WERI-Rb-1 (cell line): ENCODE results near the gene CCL25.

Experiments used
- DNase-seq: peaks from one replicate; pipeline ENCODE4 v3.0.0-alpha.2; 2020
- H3K27ac ChIP-seq: fragments of 250-450 bp; sonication (Bioruptor Pico); 2 replicates; pipeline ENCODE4 v1.5.1; 2020; ENCODE audit warnings: mild to moderate bottlenecking, moderate library complexity
- H3K27me3 ChIP-seq: fragments of 250-450 bp; sonication (Bioruptor Pico); 2 replicates; pipeline ENCODE4 v1.5.1; 2021; ENCODE audit warnings: mild to moderate bottlenecking, low read depth, moderate library complexity; ENCODE audit not compliant: insufficient read depth, severe bottlenecking
- H3K36me3 ChIP-seq: fragments of 250-450 bp; sonication (Bioruptor Pico); 2 replicates; pipeline ENCODE4 v1.5.1; 2020; ENCODE audit warnings: mild to moderate bottlenecking, moderate library complexity
- H3K4me3 ChIP-seq: 2 replicates; pipeline ENCODE4 v1.5.1; 2011; ENCODE audit warnings: low read depth, mild to moderate bottlenecking, control low read depth, low read length
- H3K9me3 ChIP-seq: fragments of 250-450 bp; sonication (Bioruptor Pico); 2 replicates; pipeline ENCODE4 v1.5.1; 2021; ENCODE audit warnings: mild to moderate bottlenecking, moderate library complexity; ENCODE audit not compliant: severe bottlenecking
- TF ChIP-seq, protein P1 (sequence below): IDR thresholded peaks from 2 replicates; pipeline ENCODE4 v1.5.1; 2011; ENCODE audit warnings: low read depth, mild to moderate bottlenecking, control low read depth, inconsistent platforms, low read length

CCL25 gene

DNA sequence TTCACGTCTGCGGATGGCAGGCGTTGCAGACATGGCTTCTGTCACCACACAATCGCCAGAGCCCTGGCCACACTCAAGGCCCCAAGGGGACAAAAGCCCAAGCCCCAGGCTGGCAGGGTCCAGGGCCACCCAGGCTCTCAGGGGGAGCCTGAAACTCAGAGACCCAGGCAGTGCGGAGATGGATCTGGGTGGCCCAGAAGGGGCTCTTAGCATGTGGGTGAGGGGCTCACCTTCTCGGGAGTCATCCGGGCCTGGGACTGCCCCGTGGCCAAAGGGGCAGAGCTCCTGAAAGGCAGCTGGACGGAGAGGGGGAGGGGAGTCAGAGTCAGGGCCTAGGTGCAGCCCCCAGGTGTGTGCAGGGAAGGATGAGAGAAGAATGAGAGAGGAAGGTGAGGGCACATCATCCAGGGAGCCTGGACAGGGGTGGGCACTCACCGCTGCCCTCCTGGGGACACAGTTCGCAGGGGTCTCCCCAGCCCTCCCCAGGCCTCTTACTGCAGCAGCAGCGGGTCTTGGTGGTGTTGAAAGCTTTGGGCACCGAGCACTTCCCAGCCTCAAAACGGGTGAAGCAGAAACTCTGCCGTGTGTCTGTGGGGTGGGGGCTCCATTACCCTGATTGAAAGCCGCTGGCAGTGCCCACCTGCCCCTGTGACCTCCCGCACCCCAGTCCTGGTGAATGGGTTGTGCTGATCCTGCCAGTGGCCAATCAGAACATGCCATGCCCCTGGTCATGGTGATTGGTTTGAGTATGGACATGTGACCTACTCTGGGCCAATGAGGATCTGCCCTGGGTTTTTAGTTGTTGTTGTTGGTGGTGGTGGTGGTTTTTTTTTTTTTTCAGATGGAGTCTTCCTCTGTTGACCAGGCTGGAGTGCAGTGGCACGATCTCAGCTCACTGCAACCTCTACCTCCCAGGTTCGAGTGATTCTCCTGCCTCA is 37.4 kb downstream of the CCL25 start:
- no peaks in the 10 kb centered on the region for H3K27me3 ChIP-seq
- no peak overlapping the region for H3K4me3 ChIP-seq
- H3K36me3 ChIP-seq: peaks cover 27% of the 10 kb centered on the region
- TF ChIP-seq, protein P1, sequence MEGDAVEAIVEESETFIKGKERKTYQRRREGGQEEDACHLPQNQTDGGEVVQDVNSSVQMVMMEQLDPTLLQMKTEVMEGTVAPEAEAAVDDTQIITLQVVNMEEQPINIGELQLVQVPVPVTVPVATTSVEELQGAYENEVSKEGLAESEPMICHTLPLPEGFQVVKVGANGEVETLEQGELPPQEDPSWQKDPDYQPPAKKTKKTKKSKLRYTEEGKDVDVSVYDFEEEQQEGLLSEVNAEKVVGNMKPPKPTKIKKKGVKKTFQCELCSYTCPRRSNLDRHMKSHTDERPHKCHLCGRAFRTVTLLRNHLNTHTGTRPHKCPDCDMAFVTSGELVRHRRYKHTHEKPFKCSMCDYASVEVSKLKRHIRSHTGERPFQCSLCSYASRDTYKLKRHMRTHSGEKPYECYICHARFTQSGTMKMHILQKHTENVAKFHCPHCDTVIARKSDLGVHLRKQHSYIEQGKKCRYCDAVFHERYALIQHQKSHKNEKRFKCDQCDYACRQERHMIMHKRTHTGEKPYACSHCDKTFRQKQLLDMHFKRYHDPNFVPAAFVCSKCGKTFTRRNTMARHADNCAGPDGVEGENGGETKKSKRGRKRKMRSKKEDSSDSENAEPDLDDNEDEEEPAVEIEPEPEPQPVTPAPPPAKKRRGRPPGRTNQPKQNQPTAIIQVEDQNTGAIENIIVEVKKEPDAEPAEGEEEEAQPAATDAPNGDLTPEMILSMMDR: no peak
- peaks cover 2% of the 10 kb centered on the region for H3K9me3 ChIP-seq
- DNase-seq: no peak
- no peak overlapping the region for H3K27ac ChIP-seq

- TF ChIP-seq, protein P1: no peak
- Histone ChIP-seq H3K9me3 (peaks cover 12% of the 10 kb centered on the region), H3K27ac (no peak overlapping the region), H3K36me3 (peaks cover 37% of the 10 kb centered on the region), H3K4me3 (no peak overlapping the region), H3K27me3 (no peaks in the 10 kb centered on the region)
- DNase-seq: no peak
Measured at GRCh38 chr19:8090950-8091349, 38.4 kb downstream of the CCL25 start.

- TF ChIP-seq, protein P1: no peak
- Histone ChIP-seq H3K36me3 (peaks cover 35% of the 10 kb centered on the region), H3K27ac (no peak overlapping the region), H3K27me3 (no peaks in the 10 kb centered on the region), H3K4me3 (no peak overlapping the region), H3K9me3 (peaks cover 18% of the 10 kb centered on the region)
- DNase-seq: no peak
Measured at GRCh38 chr19:8093740-8094139, 41.2 kb downstream of the CCL25 start.

- Histone ChIP-seq H3K27me3 (no peaks in the 10 kb centered on the region), H3K27ac (no peak overlapping the region), H3K36me3 (peaks cover 30% of the 10 kb centered on the region), H3K9me3 (peaks cover 18% of the 10 kb centered on the region), H3K4me3 (no peak overlapping the region)
- DNase-seq: peak; percentile 30
- TF ChIP-seq, protein P1: no peak
Measured at GRCh38 chr19:8094336-8094735, 41.8 kb downstream of the CCL25 start.

DNA sequence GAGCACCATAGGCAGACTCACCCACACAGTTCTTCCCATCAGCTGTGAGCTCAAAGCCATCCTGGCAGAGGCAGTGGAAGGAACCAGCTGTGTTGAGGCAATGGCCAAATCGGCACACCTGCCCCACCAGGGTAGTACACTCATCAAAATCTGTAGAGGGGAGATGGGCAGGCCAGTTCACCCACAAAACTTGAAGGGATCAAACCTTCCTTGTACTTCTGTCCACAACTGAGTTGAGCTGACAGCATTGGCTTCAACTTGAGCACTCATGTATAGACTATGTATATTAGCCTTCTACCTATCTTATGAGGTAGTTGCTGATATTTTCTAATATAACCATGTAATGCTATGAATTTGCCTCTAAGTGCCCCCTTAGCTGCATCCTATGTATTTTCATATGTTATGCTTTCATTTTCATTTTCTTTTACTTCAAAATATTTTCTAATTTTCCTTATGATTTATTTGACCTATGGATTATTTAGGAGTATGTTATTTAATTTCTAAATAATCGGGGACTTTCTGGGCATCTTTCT is 42.9 kb downstream of the CCL25 start:
- Histone ChIP-seq H3K9me3 (peaks cover 18% of the 10 kb centered on the region), H3K27me3 (no peaks in the 10 kb centered on the region), H3K36me3 (peaks cover 30% of the 10 kb centered on the region), H3K4me3 (no peak overlapping the region), H3K27ac (no peak overlapping the region)
- TF ChIP-seq, protein P1: no peak
- no peak for DNase-seq
